Measurements from ENCODE around the gene TTC23. TPM values are rescaled to one million over a fixed set of nuclear protein-coding genes. Genes with fewer than 3 reads are reported as not detected.
"Not testable (repeated sequence)": the region's sequence is repeated elsewhere in the genome, so short reads cannot be mapped to it uniquely, and the experiment has no call there.

Gene TTC23
- total and polyA plus RNA-seq, 5 donors from 2014 or later: 0.56 to 0.67 (median 0.60) TPM; not detected in 2

- Mint-ChIP-seq H3K27me3 (peaks cover 9% of the 10 kb centered on the region), H3K9me3 (no peaks in the 10 kb centered on the region), H3K4me1 (no peaks in the 10 kb centered on the region), H3K27ac (no peak overlapping the region), H3K36me3 (no peaks in the 10 kb centered on the region), H3K4me3 (no peak overlapping the region)
- ATAC-seq (ENCODE audit: low read depth in 2 of 2): no peak
- Histone ChIP-seq H3K4me1 (ENCODE audit: control insufficient read depth, insufficient read depth, low read length, poor library complexity, severe bottlenecking) (no peaks in the 10 kb centered on the region), H3K27me3 (ENCODE audit: control insufficient read depth, insufficient read depth, low read length) (no peaks in the 10 kb centered on the region), H3K27ac (ENCODE audit: insufficient read depth, low read length, poor library complexity, severe bottlenecking) (no peak overlapping the region), H3K36me3 (ENCODE audit: control insufficient read depth, insufficient read depth, low read length) (no peaks in the 10 kb centered on the region), H3K4me3 (ENCODE audit: low read depth, low read length) (no peak overlapping the region), H3K9me3 (ENCODE audit: control insufficient read depth in 2 of 2, low read length in 2 of 2) (no peaks in the 10 kb centered on the region)
- DNase-seq: no peak
Observed at GRCh38 chr15:99211926-99212325, 37.5 kb downstream of the TTC23 start.

DNA sequence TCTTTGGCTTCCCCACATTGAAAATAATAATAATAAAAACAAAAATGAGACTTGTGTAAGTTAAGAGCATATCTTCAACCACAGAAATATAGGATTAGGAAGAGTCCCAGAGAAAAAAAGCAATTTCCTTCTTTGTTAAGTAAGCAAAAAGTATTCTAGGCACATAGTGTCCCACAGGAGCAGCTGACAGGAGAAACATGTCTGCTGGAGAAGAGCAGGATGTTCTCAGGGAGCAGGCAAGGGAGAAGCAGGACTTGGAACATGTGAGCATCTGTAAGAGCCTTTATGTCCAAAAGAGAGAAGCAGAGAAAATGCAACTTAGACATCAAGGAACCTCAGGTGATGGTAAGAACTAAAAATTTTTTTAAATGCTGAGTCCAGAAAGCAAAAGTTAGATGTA lies 39.0 kb downstream of the TTC23 start:
- Histone ChIP-seq H3K4me3 (ENCODE audit: low read depth, low read length) (no peak overlapping the region), H3K9me3 (ENCODE audit: control insufficient read depth in 2 of 2, low read length in 2 of 2) (no peaks in the 10 kb centered on the region), H3K4me1 (ENCODE audit: control insufficient read depth, insufficient read depth, low read length, poor library complexity, severe bottlenecking) (no peaks in the 10 kb centered on the region), H3K27ac (ENCODE audit: insufficient read depth, low read length, poor library complexity, severe bottlenecking) (no peak overlapping the region), H3K36me3 (ENCODE audit: control insufficient read depth, insufficient read depth, low read length) (no peaks in the 10 kb centered on the region), H3K27me3 (ENCODE audit: control insufficient read depth, insufficient read depth, low read length) (peaks cover 1% of the 10 kb centered on the region)
- no peak for DNase-seq
- no peaks in the 10 kb centered on the region for H3K36me3 Mint-ChIP-seq
- H3K27ac Mint-ChIP-seq: no peak overlapping the region
- H3K4me1 Mint-ChIP-seq: no peaks in the 10 kb centered on the region
- peaks cover 0 to 2% (median 0%) of the 10 kb centered on the region in 7 donors for H3K9me3 Mint-ChIP-seq
- peaks cover 9% of the 10 kb centered on the region for H3K27me3 Mint-ChIP-seq
- no peak overlapping the region for H3K4me3 Mint-ChIP-seq
- ATAC-seq (ENCODE audit: low read depth in 2 of 2): no peak

DNA sequence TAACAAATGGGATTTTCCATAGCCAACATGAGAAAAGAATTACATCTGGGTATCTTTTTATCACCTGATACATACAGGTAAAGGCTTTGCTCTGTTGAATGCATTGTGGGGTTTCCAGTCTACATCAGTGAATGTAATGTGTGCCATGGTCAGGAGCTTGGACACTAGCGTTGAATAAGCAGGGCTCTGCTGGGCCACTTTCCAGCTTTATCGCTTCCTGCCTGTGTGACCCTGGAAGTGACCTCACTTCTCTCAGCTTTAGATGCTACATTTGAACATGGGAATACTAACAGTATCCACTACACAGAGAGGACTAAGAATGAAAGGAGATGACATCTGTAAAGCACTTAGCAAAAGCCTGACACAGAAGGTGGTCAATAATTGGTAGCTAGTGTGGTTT lies 40.1 kb downstream of the TTC23 start:
- H3K4me1 ChIP-seq (ENCODE audit: control insufficient read depth, insufficient read depth, low read length, poor library complexity, severe bottlenecking): no peaks in the 10 kb centered on the region
- H3K4me3 ChIP-seq (ENCODE audit: low read depth, low read length): no peak overlapping the region
- Mint-ChIP-seq H3K27ac (no peak overlapping the region), H3K9me3 (peaks cover 0 to 2% (median 0%) of the 10 kb centered on the region in 7 donors), H3K36me3 (no peaks in the 10 kb centered on the region), H3K27me3 (peaks cover 9% of the 10 kb centered on the region), H3K4me1 (no peaks in the 10 kb centered on the region), H3K4me3 (no peak overlapping the region)
- no peak for ATAC-seq (ENCODE audit: low read depth in 2 of 2)
- no peak for DNase-seq
- H3K27ac ChIP-seq (ENCODE audit: insufficient read depth, low read length, poor library complexity, severe bottlenecking): no peak overlapping the region
- H3K9me3 ChIP-seq (ENCODE audit: control insufficient read depth in 2 of 2, low read length in 2 of 2): no peaks in the 10 kb centered on the region
- no peaks in the 10 kb centered on the region for H3K36me3 ChIP-seq (ENCODE audit: control insufficient read depth, insufficient read depth, low read length)
- H3K27me3 ChIP-seq (ENCODE audit: control insufficient read depth, insufficient read depth, low read length): peaks cover 1% of the 10 kb centered on the region

- Mint-ChIP-seq H3K27ac (peak overlapping the region in 1 of 3 donors; percentile 77), H3K4me3 (no peak overlapping the region), H3K36me3 (no peaks in the 10 kb centered on the region), H3K9me3 (peaks cover 0 to 2% (median 0%) of the 10 kb centered on the region in 7 donors), H3K4me1 (no peaks in the 10 kb centered on the region), H3K27me3 (peaks cover 9% of the 10 kb centered on the region)
- H3K9me3 ChIP-seq (ENCODE audit: control insufficient read depth in 2 of 2, low read length in 2 of 2): no peaks in the 10 kb centered on the region
- no peaks in the 10 kb centered on the region for H3K36me3 ChIP-seq (ENCODE audit: control insufficient read depth, insufficient read depth, low read length)
- no peaks in the 10 kb centered on the region for H3K4me1 ChIP-seq (ENCODE audit: control insufficient read depth, insufficient read depth, low read length, poor library complexity, severe bottlenecking)
- peaks cover 1% of the 10 kb centered on the region for H3K27me3 ChIP-seq (ENCODE audit: control insufficient read depth, insufficient read depth, low read length)
- no peak overlapping the region for H3K4me3 ChIP-seq (ENCODE audit: low read depth, low read length)
- no peak overlapping the region for H3K27ac ChIP-seq (ENCODE audit: insufficient read depth, low read length, poor library complexity, severe bottlenecking)
- DNase-seq (no peak), ATAC-seq (ENCODE audit: low read depth in 2 of 2) (no peak)
Observed at GRCh38 chr15:99207672-99208071, 41.7 kb downstream of the TTC23 start.

GRCh38 chr15:99202176-99202552 lies 47.2 kb downstream of the TTC23 start:
- peaks cover 1% of the 10 kb centered on the region for H3K27me3 ChIP-seq (ENCODE audit: control insufficient read depth, insufficient read depth, low read length)
- no peak overlapping the region for H3K4me3 ChIP-seq (ENCODE audit: low read depth, low read length)
- Mint-ChIP-seq H3K4me3 (no peak overlapping the region), H3K9me3 (peaks cover 0 to 4% (median 0%) of the 10 kb centered on the region in 7 donors), H3K36me3 (no peaks in the 10 kb centered on the region), H3K27me3 (no peaks in the 10 kb centered on the region), H3K27ac (no peak overlapping the region), H3K4me1 (no peaks in the 10 kb centered on the region)
- DNase-seq (no peak), ATAC-seq (ENCODE audit: low read depth in 2 of 2) (no peak)
- H3K4me1 ChIP-seq (ENCODE audit: control insufficient read depth, insufficient read depth, low read length, poor library complexity, severe bottlenecking): no peaks in the 10 kb centered on the region
- no peak overlapping the region for H3K27ac ChIP-seq (ENCODE audit: insufficient read depth, low read length, poor library complexity, severe bottlenecking)
- no peaks in the 10 kb centered on the region for H3K9me3 ChIP-seq (ENCODE audit: control insufficient read depth in 2 of 2, low read length in 2 of 2)
- no peaks in the 10 kb centered on the region for H3K36me3 ChIP-seq (ENCODE audit: control insufficient read depth, insufficient read depth, low read length)

DNA sequence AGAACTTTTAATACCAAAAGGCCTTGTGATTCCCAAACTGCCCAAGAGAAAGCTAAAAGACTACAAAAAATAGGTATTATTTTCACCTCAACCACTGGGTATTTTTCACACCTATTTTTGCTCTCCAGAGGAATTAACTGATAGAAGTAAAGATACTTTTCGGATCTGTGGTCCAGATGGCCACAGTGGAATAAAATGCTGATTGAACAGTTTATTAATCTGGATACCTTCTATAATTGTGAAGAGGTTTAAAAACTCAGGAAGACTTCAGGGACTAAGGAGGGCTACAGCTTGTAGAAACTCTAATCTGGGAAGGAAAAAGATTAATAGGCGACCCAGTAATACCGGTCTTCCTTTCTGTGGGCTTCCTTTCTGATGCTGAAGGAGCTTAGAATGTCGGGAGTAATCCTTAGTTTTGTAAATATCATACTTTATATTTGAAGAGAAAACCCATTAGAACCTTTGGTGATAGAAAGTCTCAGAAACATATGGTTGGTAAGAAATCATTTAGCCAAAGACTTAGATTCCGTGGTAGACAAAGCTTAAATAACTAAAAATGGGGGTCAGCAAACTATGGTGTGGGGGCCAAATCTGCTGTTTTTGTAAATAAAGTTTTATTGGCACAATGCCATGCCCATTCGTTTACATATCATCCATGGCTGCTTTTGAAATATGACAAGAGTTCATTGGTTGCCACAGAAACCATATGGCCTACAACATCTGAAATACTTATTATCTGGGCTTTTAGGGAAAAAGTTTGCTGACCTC lies 47.8 kb downstream of the TTC23 start:
- H3K27ac ChIP-seq (ENCODE audit: insufficient read depth, low read length, poor library complexity, severe bottlenecking): no peak overlapping the region
- no peaks in the 10 kb centered on the region for H3K36me3 Mint-ChIP-seq
- H3K4me3 Mint-ChIP-seq: no peak overlapping the region
- H3K4me1 Mint-ChIP-seq: no peaks in the 10 kb centered on the region
- H3K4me1 ChIP-seq (ENCODE audit: control insufficient read depth, insufficient read depth, low read length, poor library complexity, severe bottlenecking): no peaks in the 10 kb centered on the region
- H3K36me3 ChIP-seq (ENCODE audit: control insufficient read depth, insufficient read depth, low read length): no peaks in the 10 kb centered on the region
- no peaks in the 10 kb centered on the region for H3K9me3 ChIP-seq (ENCODE audit: control insufficient read depth in 2 of 2, low read length in 2 of 2)
- ATAC-seq (ENCODE audit: low read depth in 2 of 2): no peak
- no peak overlapping the region for H3K27ac Mint-ChIP-seq
- peaks cover 0 to 5% (median 0%) of the 10 kb centered on the region in 7 donors for H3K9me3 Mint-ChIP-seq
- H3K27me3 Mint-ChIP-seq: no peaks in the 10 kb centered on the region
- no peak for DNase-seq
- peaks cover 1% of the 10 kb centered on the region for H3K27me3 ChIP-seq (ENCODE audit: control insufficient read depth, insufficient read depth, low read length)
- H3K4me3 ChIP-seq (ENCODE audit: low read depth, low read length): no peak overlapping the region

GRCh38 chr15:99197856-99198255 lies 51.5 kb downstream of the TTC23 start:
- H3K36me3 Mint-ChIP-seq: no peaks in the 10 kb centered on the region
- ATAC-seq (ENCODE audit: low read depth in 2 of 2) (no peak), DNase-seq (no peak)
- Histone ChIP-seq H3K4me1 (ENCODE audit: control insufficient read depth, insufficient read depth, low read length, poor library complexity, severe bottlenecking) (no peaks in the 10 kb centered on the region), H3K9me3 (ENCODE audit: control insufficient read depth in 2 of 2, low read length in 2 of 2) (no peaks in the 10 kb centered on the region), H3K27me3 (ENCODE audit: control insufficient read depth, insufficient read depth, low read length) (no peaks in the 10 kb centered on the region), H3K4me3 (ENCODE audit: low read depth, low read length) (no peak overlapping the region), H3K36me3 (ENCODE audit: control insufficient read depth, insufficient read depth, low read length) (no peaks in the 10 kb centered on the region), H3K27ac (ENCODE audit: insufficient read depth, low read length, poor library complexity, severe bottlenecking) (no peak overlapping the region)
- H3K4me1 Mint-ChIP-seq: no peaks in the 10 kb centered on the region
- no peak overlapping the region for H3K27ac Mint-ChIP-seq
- H3K27me3 Mint-ChIP-seq: no peaks in the 10 kb centered on the region
- no peak overlapping the region for H3K4me3 Mint-ChIP-seq
- peaks cover 0 to 6% (median 0%) of the 10 kb centered on the region in 7 donors for H3K9me3 Mint-ChIP-seq

DNA sequence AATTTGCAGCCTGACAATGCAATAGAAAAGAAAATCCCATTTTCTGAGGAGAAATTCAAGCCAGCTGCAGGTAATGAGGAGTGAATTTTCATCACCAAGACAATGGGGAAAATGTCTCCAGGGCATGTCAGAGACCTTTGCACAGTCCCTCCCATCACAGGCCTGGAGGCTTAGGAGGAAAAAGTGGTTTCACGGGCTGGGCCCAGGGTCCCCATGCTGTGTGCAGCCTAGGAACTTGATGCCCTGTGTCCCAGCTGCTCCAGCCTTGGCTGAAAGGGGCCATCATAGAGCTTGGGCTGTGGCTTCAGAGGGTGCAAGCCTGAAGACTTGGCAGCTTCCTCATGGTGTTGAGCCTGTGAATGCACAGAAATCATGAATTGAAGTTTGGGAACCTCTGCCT lies 57.2 kb downstream of the TTC23 start:
- not testable (repeated sequence) for DNase-seq; H3K36me3 ChIP-seq (ENCODE audit: control insufficient read depth, insufficient read depth, low read length); H3K4me3 ChIP-seq (ENCODE audit: low read depth, low read length); H3K4me1 ChIP-seq (ENCODE audit: control insufficient read depth, insufficient read depth, low read length, poor library complexity, severe bottlenecking); H3K4me3 Mint-ChIP-seq; H3K4me1 Mint-ChIP-seq; H3K9me3 ChIP-seq (ENCODE audit: control insufficient read depth in 2 of 2, low read length in 2 of 2); ATAC-seq (ENCODE audit: low read depth in 2 of 2); H3K9me3 Mint-ChIP-seq; H3K27ac ChIP-seq (ENCODE audit: insufficient read depth, low read length, poor library complexity, severe bottlenecking); H3K27ac Mint-ChIP-seq; H3K27me3 Mint-ChIP-seq; H3K36me3 Mint-ChIP-seq; H3K27me3 ChIP-seq (ENCODE audit: control insufficient read depth, insufficient read depth, low read length)
